HG03575 (cell line): ENCODE measurements around the gene PPIL6.

ENCODE experiments used
- ATAC-seq: cut with Tn5 transposase; IDR thresholded peaks from one replicate; pipeline ENCODE4 v1.9.1; 2021; ENCODE audit not compliant: unreplicated experiment, insufficient number of reproducible peaks, low FRiP score; ENCODE audit errors: extremely low read depth

Gene PPIL6

DNA sequence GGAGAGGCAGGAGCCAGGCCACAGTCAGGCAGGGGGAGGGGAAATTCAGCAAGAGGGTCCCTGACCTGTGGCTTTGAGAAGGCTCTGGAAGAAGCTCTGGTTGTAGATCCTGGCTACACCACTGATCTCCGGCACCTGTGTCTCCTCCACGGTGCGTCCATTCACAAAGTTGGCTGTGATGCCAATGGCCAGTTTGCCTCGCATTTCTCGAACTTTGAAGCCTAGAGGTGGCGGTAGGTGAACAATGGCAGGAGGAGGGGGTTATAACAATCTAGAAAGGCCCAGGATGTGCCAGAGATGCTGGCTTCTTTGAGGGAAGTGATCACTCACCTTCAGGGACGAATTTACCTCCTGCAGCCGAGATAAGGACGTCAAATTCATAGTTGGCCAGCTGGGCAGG, 11.8 kb upstream of the PPIL6 start:
- no peak for ATAC-seq

DNA sequence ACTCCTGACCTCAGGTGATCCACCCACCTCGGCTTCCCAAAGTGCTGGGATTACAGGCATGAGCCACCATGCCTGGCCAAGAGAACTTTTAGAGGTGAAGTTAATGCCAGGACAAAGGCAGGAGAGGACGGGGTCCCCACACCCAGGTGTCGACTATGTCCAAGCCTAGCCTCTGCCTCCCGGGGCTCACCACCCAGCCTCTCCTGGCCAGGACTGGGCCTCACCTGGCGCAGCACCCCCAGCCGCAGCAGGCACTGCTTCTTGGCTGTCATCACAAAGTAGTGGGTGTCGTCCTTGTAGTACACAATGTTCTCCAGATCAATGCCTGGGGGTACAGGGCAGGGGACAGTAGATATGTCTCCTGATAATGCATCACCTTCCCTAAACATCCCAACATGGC, 10.9 kb upstream of the PPIL6 start:
- no peak for ATAC-seq

DNA sequence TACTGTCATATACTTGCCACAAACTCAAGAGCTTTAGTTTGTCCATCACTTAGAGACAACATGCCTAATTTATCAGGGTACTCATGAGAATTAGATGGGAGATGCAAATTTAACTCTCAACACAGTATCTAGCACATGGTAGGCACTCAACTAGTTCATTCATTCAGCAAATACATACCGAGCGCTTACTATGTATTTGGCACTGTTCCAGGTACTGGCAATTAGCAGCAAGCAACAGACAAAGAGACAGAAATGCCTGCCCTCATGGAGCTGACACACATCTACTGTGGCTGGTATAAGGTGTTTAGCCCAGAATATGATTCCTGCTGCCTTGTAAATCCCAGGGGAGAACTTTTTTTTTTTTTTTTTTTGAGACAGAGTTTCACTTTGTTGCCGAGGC, 10.4 kb upstream of the PPIL6 start:
- no peak for ATAC-seq

DNA sequence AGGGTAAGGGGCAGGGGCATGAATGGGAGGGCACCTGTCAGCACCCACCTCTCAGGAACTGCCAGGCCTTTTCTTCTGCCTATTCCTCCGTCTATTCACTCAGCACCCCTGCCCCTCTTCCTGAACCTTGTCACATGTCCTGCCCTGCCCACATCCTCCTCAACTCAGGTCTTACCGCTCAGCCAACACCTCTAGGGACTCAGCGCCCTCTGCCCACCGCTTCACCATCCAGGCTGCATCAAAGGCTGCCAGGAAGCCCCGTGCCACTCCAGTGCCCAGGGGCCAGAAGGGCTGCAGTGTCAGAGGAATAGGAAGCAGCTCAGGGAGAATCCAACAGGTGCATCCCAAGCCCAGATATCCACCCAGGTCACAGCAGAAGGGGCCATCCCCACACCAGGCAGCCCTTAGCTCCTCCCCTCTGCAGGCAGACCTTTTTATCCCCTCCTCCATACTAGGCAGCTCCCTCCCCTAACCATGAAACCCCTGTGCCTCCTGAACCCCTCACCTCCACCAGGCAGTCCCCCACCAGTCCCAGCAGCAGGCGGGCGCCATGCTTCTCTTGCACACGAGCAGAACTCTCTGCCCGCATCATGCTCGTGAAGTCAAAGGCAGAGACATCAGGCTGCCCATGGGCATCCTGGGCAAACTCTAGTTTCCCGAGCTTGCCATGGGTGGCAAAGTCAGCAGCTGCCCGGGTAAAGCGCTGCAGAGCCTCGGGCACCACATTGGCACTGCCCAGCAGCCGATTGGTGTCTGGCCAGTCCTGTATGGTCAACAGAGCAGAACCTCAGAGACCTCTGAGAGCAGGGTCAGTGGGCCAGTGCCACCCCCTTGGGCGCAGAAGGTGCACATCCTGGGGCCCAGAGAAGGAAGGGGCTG, 9.6 kb upstream of the PPIL6 start:
- no peak for ATAC-seq

DNA sequence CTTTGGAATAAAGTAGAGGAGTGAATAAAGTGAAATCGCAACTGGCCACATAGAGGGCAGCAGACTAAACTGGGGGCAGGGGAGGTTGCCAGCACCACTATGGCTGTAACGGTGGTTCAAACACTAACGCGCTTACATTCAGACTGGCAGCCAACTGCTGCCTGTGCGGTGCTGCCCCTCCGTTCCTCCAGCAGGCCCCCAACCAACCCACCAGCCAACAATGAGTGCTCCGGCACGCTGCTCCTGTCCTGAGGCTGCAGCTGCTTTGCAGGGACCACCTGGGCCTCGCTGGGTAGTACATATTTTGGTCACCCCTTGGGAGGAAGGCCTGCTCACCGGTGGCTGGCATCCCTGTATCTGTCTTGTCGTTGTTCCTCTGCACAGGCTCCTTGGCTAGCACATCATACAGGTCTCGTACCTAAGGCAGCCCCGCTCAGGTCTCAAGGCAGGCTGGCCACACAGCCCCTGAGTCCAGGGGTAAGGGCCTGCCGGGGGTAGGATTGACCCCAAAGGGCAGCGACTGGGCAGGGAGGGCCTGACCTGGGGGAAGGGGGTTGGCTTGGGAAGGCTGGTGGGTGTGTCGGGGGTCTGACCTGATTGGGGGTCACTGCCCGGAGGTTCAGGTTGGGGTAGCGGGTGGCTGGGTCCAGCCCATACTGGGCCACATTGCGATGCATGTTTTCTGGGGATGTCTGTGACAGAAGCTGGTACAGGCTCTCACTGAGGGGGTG, 8.8 kb upstream of the PPIL6 start:
- no peak for ATAC-seq

DNA sequence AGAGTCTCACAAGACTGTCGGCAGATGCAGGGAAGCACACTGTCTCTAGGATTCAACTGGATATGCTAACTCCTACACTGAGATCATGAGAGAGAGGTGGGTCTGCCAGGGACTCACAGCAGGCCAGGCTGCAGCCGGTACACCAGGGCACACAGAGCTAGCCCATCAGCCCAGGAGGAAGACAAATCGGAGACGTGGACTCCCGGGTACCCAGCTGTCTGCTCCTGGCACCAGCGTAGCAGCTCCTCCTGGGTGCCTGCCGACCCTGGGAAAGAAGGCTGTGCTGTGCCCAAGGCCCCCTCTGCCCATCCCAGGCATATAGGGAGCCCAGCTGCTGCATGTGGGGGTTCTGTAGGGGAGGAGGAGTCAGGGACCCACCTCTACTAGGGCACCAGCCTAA, 8.2 kb upstream of the PPIL6 start:
- no peak for ATAC-seq

DNA sequence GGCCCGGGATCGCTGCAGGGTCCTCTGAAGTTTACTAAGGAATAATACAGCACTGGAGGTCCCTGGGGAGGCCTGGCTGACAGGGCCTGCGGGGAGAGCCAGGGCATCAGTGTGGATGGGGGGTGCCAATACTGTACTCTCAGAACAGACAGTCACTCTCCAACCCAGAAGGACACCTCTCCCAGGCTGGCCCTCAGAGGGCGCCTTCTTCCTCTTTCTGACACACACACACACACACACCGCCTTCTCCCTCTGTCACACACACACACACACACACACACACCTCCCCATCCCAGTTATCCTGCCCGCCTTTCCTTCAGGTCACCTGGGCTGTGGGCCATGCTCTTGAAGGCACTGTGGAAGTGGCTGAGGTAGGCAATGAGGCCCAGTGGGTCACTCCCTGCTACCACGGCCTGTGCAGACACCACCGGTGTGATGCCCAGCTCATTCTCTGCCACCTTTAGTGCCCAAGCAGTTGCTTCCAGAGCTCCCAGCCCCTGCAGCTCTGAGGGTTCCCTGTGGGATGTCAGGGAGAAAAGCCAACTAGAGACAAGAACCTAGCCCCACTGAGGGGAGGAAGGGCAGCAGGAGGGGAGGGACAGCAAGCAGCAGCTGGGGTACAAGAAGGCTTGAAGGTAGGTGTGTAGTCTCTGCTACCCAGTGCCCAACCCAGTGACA, 7.6 kb upstream of the PPIL6 start:
- ATAC-seq = no peak

DNA sequence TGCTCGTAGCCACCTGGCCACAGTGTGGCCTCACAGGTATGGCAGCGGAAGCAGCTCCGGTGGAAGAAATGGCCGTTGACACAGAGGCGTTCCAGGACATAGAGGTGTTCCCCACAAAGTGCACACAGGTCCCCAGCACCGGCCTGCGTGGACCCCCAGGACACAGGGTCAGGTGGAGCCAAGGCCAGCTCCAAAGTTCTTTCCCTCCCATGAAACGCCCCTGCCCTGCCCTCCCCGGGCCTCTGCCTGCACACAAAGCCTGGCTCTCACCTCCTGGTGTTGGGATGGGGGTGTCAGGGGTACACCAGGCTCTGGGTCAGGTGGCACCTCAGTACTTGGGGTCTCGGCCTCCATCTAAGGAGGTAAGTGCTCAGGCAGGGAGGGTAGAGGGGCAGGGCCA, 6.7 kb upstream of the PPIL6 start:
- ATAC-seq = no peak

DNA sequence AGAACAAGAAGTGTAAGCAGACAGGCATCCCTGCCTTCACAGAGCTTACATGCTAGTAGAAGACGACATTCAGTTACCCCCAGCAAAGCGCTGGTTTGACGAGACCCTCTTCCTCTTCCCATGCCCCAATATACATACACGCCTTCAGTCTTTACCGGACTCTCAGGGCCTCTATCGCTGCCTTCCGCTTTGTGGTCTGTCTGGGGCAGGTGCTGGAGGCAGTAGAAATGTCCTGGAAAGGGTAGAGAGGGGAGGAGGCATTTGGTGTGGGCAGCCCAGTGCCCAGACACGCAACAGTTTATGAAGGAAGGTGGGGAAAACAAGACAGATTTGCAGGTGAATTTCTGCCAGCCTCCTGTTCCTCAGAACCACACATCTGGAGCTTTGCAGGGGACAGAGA, 6.1 kb upstream of the PPIL6 start:
- ATAC-seq = no peak

DNA sequence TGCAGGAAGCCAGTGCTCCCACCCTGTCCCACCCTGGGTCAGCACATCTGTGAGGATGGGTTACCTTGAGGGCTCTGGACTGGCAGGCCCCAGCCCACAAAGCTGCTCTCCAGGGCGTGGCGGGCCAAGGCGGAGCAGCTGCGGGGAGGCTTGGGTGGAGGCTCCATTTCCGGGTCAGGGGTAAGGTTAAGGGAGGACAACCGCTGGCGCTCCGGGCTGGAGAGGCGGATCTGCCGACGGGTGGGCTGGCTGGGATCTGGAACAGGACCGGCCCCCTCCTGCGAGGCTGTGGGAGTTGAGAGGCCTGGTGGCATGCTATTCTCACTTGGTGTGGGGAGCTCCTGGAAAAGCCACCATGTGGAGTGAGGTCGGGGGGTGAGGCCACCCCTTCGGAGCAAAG, 5.6 kb upstream of the PPIL6 start:
- ATAC-seq = no peak

DNA sequence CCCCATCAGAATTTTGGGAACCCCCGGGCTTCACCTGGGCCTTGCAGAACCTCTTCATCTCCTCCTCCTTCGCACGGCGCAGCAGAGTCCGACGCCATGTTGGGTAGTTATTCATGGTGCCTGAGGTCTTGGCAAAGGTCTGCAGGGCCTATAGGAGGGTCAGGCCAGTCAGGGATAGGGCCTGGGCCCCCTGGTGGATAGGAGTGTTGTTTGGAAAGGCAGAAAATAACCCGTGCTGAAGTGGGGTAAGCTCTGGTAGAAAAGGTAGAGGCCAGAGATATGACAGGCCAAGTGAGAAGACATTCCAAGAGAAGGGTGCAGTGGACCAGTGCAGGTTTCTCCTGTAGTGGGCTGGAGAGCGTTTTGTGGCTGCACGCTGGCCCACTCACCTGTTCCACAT, 5.0 kb upstream of the PPIL6 start:
- ATAC-seq = no peak

DNA sequence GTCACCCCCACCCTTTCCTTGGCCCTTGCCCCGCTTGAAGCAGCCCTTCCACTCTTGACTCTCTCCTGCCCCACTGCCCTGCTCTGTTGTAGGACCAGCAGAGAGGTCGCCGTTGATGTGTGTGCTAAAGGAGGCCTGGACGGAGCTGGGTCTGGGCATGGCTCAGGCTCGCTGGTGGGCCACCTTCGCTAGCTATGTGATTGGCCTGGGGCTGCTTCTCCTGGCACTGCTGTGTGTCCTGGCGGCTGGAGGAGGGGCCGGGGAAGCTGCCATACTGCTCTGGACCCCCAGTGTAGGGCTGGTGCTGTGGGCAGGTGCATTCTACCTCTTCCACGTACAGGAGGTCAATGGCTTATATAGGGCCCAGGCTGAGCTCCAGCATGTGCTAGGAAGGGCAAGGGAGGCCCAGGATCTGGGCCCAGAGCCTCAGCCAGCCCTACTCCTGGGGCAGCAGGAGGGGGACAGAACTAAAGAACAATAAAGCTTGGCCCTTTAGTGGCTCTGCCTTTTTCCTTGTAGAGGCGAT, 3.1 kb upstream of the PPIL6 start:
- ATAC-seq = no peak

DNA sequence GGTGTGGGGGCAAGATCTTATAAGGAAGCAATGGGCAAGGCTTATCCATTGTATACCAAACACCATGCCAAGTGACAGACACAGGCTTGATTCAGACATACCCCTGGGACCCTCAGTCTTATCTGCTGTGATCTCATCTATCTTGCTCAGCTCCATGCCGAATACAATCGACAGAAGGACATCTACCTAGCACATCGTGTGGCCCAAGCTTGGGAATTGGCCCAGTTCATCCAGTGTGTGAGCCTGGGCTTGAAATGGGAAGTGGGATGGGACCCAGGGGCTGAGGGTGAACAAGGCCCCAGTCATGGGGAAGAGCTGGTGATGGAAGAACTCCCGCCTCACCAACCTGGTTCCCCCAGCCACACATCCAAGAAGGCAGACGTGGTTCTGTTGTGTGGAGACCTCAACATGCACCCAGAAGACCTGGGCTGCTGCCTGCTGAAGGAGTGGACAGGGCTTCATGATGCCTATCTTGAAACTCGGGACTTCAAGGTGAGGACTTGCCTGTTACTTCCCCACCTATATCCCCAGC, 2.0 kb upstream of the PPIL6 start:
- no peak for ATAC-seq

DNA sequence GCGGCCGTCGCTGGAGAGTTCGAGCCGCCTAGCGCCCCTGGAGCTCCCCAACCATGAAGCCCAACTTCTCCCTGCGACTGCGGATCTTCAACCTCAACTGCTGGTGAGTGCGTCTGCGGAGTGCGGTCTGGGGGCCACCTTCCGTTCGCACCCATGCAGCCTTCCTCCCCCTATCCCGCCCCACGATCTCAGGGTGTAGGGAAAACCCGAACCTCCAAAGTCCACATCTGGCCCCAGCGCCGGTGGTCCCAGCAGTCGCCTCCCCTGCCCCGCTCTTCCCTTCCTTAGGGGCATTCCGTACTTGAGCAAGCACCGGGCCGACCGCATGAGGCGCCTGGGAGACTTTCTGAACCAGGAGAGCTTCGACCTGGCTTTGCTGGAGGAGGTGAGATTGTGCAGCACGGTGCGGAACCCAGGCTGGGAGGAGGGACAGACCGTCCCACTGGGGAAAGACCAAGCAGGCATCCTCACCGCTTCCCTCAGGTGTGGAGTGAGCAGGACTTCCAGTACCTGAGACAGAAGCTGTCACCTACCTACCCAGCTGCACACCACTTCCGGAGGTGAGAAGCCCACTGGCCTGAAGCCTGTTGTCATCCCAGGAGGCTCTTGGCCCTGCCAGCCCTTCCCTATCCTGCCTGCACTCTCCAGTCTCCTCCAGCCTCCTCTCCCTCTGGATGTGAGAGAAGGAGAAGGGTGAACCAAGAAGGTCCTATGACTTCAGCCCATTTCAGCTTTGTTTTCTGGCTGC, 815 bp upstream of the PPIL6 start:
- no peak for ATAC-seq

DNA sequence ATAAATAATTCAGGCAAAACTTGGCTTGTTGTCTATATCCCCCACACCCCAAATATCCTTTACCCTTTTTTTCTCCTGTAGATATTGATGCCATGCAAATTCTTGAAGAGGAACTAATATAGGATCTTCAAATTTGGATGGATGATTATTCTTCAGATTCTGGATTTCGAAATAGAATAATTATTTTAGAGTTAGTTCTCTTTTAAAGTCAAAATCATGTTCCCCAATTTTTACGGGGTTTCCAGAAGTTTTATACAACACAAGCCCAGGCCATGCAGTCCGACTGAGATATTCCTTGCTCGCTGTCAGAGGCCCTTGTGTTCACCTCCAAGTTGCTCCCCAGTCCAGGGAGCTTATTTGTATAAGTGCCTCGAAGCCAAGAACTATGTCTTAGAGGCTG, 4.4 kb downstream of the PPIL6 start:
- no peak for ATAC-seq

DNA sequence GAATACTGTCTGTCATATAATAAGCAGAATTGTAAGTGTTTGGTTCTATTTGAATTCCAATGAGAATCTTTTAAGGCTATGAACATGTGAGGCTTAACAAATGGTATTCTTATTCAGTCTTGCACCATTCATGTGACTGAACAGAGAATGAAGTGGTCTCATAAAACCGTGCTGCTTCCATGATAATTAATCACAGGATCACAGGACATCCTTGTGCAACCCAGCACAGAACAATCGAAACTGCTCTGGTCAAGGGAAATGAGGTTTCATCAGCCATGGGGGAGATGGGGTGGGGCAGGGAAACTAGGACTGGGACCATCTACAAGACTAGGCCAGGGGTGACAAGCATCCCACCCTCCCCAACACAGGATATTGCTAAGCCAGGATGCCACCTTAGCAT, 6.0 kb downstream of the PPIL6 start:
- ATAC-seq = no peak

DNA sequence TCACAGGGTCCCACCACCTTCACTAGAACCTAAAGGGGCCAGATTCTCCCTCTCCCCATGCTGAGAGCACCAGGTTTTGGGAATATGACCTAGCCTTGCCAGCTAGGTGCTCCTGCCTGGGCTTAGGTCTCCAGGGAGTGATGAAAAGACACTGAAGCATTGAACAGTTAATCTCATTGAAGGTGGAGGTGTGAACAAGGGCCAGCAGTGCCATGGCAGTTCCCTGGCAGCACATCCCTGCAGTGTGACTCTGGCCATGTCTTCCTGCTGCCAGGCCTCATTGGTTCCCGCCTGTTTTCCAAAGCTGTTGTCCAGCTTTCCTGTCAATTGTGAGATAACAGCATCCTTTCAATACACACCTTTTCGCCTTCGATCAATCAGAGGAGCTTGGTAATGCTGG, 10.9 kb downstream of the PPIL6 start:
- no peak for ATAC-seq

DNA sequence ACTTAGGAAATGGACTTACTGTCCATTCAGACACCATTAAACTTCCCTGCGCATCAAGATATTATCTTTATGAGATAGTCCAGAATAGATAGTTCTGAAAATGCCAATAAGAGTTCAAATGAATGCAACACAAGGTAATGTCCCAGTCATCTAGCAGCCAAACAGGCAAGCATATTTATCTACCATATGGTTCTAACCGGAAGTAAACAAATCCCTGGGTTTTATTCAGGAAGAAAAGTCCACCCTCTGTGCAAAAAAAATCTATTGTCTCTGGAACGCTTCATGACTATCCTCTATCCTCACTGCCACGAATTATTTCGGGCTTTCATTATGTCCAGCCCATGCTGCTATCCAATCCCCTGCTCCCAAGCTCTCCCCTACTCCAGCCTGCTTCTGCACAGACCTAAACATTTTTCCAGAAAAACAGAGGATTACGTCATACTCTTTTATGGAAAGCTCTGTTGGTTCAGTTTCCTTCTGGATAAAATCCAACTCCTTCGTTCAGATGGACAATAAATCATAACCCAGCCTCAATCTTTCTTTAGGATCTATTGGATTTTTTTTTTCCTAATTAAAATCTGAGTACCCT, 11.4 kb downstream of the PPIL6 start:
- ATAC-seq = no peak

DNA sequence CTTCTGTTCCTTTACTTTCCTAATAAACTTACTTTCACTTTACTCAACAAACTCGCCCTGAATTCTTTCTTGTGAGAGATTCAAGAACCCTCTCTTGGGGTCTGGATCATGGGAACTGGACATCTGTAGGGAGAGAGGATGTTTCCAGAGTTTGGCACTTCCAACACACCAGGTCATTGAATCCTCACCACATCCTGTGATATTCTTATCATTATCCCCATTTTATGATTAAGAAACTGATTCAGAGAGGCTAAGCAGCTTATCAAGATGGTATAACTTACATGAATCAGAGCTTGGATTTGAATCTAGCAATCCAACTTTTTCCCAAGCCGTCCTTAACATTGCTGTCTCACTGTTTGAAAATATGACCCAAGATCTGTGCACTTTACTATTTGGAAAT, 15.5 kb downstream of the PPIL6 start:
- ATAC-seq = no peak
